ENCODE results near the gene PCDHGB3. TPM values are rescaled to one million over a fixed set of nuclear protein-coding genes. Genes with fewer than 3 reads are reported as not detected.
"Not testable (repeated sequence)": the region's sequence is repeated elsewhere in the genome, so short reads cannot be mapped to it uniquely, and the experiment has no call there.

The PCDHGB3 gene
- total RNA-seq, 1 donor from 2014 or later = 14.2 TPM

- DNase-seq (ENCODE audit: low spot score); intact Hi-C loops (cut with DNase I): not testable (repeated sequence)
Observed at GRCh38 chr5:141387557-141388311, 17.7 kb downstream of the PCDHGB3 start, which contains the start of gene PCDHGB4. Gene PCDHGB4, plus strand, starts transcription at chr5:141387698. Its CDS starts 187 bp downstream, at chr5:141387885.

GRCh38 chr5:141388661-141389060, 18.6 kb downstream of the PCDHGB3 start:
- intact Hi-C loops (cut with DNase I) = no loop called here
- DNase-seq (ENCODE audit: low spot score) = no peak

- DNase-seq (ENCODE audit: low spot score) = no peak
- intact Hi-C loops (cut with DNase I) = loop anchor here (2.0 kb wide), 1 partner anchor 19 kb away; the partner anchor contains the start of gene PCDHGB3
Observed at GRCh38 chr5:141389153-141390042, 19.4 kb downstream of the PCDHGB3 start.

GRCh38 chr5:141392429-141393198, 22.6 kb downstream of the PCDHGB3 start, which contains the start of gene PCDHGA8:
Gene PCDHGA8, plus strand, starts transcription at chr5:141392633. Its CDS starts 181 bp downstream, at chr5:141392814.
- no peak for DNase-seq (ENCODE audit: low spot score)
- intact Hi-C loops (cut with DNase I) = no loop called here

- intact Hi-C loops (cut with DNase I) = no loop called here
- DNase-seq (ENCODE audit: low spot score) = no peak
Observed at GRCh38 chr5:141393267-141393666, 23.2 kb downstream of the PCDHGB3 start.

GRCh38 chr5:141394401-141395187, 24.6 kb downstream of the PCDHGB3 start:
- DNase-seq (ENCODE audit: low spot score); intact Hi-C loops (cut with DNase I): not testable (repeated sequence)

GRCh38 chr5:141397756-141398551, 27.9 kb downstream of the PCDHGB3 start, which contains the start of gene PCDHGB5:
Gene PCDHGB5, plus strand, starts transcription at chr5:141397947. Its CDS starts 181 bp downstream, at chr5:141398128.
- DNase-seq (ENCODE audit: low spot score) = not testable (repeated sequence)

GRCh38 chr5:141398608-141399007, 28.6 kb downstream of the PCDHGB3 start:
- intact Hi-C loops (cut with DNase I) = no loop called here
- peak; percentile 5 for DNase-seq (ENCODE audit: low spot score)

More at GRCh38 chr5:141397756-141398551, 27.9 kb downstream of the PCDHGB3 start, which contains the start of gene PCDHGB5:
- intact Hi-C loops (cut with DNase I) = not testable (repeated sequence)

- DNase-seq (ENCODE audit: low spot score) = peak; percentile 46
- intact Hi-C loops (cut with DNase I) = loop anchor here (5.0 kb wide), 1 partner anchor 42 kb away; the partner anchor contains the start of genes PCDHGA4 and PCDHGB2
Observed at GRCh38 chr5:141399555-141400258, 29.7 kb downstream of the PCDHGB3 start.

- no peak for DNase-seq (ENCODE audit: low spot score)
- intact Hi-C loops (cut with DNase I) = loop anchor here (5.0 kb wide), 1 partner anchor 45 kb away; the partner anchor contains the start of genes PCDHGA4 and PCDHGB2
Observed at GRCh38 chr5:141402553-141403243, 32.7 kb downstream of the PCDHGB3 start, which contains the start of gene PCDHGA9. Gene PCDHGA9, plus strand, starts transcription at chr5:141402778. Its CDS starts 175 bp downstream, at chr5:141402953.

- intact Hi-C loops (cut with DNase I) = loop anchor here (5.0 kb wide), 1 partner anchor 46 kb away; the partner anchor contains the start of genes PCDHGA4 and PCDHGB2
- no peak for DNase-seq (ENCODE audit: low spot score)
Observed at GRCh38 chr5:141403387-141403786, 33.3 kb downstream of the PCDHGB3 start.

- peak; percentile 71 for DNase-seq (ENCODE audit: low spot score)
- intact Hi-C loops (cut with DNase I) = not testable (repeated sequence)
Observed at GRCh38 chr5:141407790-141408505, 37.9 kb downstream of the PCDHGB3 start, which contains the start of gene PCDHGB6. Gene PCDHGB6, plus strand, starts transcription at chr5:141408021. Its CDS starts 182 bp downstream, at chr5:141408203.

- intact Hi-C loops (cut with DNase I) = no loop called here
- no peak for DNase-seq (ENCODE audit: low spot score)
Observed at GRCh38 chr5:141409598-141410306, 39.7 kb downstream of the PCDHGB3 start.

- intact Hi-C loops (cut with DNase I) = no loop called here
- no peak for DNase-seq (ENCODE audit: low spot score)
Observed at GRCh38 chr5:141411575-141411974, 41.5 kb downstream of the PCDHGB3 start.

Measured in cardiac septum (tissue), 1 donor.